GM23338 (cell line): ENCODE results near the gene MATR3.

Experiments
- CREB1 ChIP-seq: fragments of 250-450 bp; sonication (Bioruptor Pico); IDR thresholded peaks from 2 replicates; pipeline ENCODE4 v1.5.0; 2020; ENCODE audit warnings: low read depth, mild to moderate bottlenecking, moderate library complexity
- EZH2 ChIP-seq: fragments of 200-600 bp; sonication (generic); IDR thresholded peaks from one replicate; pipeline ENCODE4 v1.8.0; 2017; ENCODE audit warnings: antibody characterized with exemption, mild to moderate bottlenecking, low read depth; ENCODE audit not compliant: unreplicated experiment
- EZH2phosphoT487 ChIP-seq: fragments of 200-600 bp; sonication (generic); IDR thresholded peaks from one replicate; pipeline ENCODE4 v1.8.1; 2018; ENCODE audit warnings: antibody characterized with exemption; ENCODE audit not compliant: unreplicated experiment
- JUNB ChIP-seq: IDR thresholded peaks from one replicate; pipeline ENCODE4 v1.6.1; 2016; ENCODE audit warnings: antibody characterized with exemption; ENCODE audit not compliant: unreplicated experiment
- NANOG ChIP-seq: IDR thresholded peaks from 2 replicates; pipeline ENCODE4 v1.6.1; 2016; ENCODE audit warnings: antibody characterized with exemption, borderline replicate concordance
- POLR2AphosphoS5 ChIP-seq: IDR thresholded peaks from 2 replicates; pipeline ENCODE4 v1.6.1; 2016; ENCODE audit warnings: antibody characterized with exemption, low read depth
- ZNF114 ChIP-seq: fragments of 250-450 bp; sonication (Bioruptor Pico); IDR thresholded peaks from 2 replicates; pipeline ENCODE4 v1.5.0; 2020; ENCODE audit warnings: mild to moderate bottlenecking, moderate library complexity
- ZNF331 ChIP-seq: fragments of 250-450 bp; sonication (Bioruptor Pico); IDR thresholded peaks from 2 replicates; pipeline ENCODE4 v1.5.0; 2020; ENCODE audit warnings: low read depth, mild to moderate bottlenecking, moderate library complexity
- TF ChIP-seq, protein P1 (sequence below): IDR thresholded peaks from one replicate; pipeline ENCODE4 v1.6.1; 2018; ENCODE audit warnings: antibody characterized with exemption; ENCODE audit not compliant: unreplicated experiment
- TF ChIP-seq, protein P2 (sequence below), 2 experiments: fragments of 200-600 bp in 1 of 2; sonication (generic) in 1 of 2; conservative IDR thresholded peaks; 2 replicates each; pipeline versions ENCODE4 v1.5.1 to v1.6.1; 2016 to 2017; ENCODE audit warnings: antibody characterized with exemption in 2 of 2, low read depth in 2 of 2, mild to moderate bottlenecking in 2 of 2, moderate library complexity in 1 of 2
- TF ChIP-seq, protein P3 (sequence below): IDR thresholded peaks from 2 replicates; pipeline ENCODE4 v1.6.1; 2016; ENCODE audit warnings: antibody characterized with exemption
- TF ChIP-seq, protein P4 (sequence below): fragments of 250-450 bp; sonication (Bioruptor Pico); IDR thresholded peaks from 2 replicates; pipeline ENCODE4 v1.5.0; 2020; ENCODE audit warnings: mild to moderate bottlenecking, moderate library complexity

DNA sequence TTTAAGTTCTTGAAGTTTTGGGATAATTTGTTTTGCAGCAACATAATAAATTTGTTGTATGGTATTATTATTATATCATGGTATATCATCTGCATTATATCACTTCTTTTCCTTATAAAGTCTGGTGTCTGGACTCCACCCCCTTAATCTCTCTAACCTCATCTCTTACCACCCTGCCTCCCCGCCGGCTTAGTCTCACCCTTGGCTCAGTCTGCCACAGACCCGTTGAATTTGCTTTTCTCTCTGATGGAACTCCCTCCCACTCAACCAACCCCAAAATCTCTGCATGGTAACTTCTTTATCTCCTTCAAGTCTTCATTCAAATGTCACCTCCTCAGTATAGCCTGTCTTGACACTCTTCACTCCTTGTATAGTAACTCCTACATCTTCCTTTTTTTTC lies 29.6 kb upstream of the MATR3 start:
- TF ChIP-seq, protein P1, sequence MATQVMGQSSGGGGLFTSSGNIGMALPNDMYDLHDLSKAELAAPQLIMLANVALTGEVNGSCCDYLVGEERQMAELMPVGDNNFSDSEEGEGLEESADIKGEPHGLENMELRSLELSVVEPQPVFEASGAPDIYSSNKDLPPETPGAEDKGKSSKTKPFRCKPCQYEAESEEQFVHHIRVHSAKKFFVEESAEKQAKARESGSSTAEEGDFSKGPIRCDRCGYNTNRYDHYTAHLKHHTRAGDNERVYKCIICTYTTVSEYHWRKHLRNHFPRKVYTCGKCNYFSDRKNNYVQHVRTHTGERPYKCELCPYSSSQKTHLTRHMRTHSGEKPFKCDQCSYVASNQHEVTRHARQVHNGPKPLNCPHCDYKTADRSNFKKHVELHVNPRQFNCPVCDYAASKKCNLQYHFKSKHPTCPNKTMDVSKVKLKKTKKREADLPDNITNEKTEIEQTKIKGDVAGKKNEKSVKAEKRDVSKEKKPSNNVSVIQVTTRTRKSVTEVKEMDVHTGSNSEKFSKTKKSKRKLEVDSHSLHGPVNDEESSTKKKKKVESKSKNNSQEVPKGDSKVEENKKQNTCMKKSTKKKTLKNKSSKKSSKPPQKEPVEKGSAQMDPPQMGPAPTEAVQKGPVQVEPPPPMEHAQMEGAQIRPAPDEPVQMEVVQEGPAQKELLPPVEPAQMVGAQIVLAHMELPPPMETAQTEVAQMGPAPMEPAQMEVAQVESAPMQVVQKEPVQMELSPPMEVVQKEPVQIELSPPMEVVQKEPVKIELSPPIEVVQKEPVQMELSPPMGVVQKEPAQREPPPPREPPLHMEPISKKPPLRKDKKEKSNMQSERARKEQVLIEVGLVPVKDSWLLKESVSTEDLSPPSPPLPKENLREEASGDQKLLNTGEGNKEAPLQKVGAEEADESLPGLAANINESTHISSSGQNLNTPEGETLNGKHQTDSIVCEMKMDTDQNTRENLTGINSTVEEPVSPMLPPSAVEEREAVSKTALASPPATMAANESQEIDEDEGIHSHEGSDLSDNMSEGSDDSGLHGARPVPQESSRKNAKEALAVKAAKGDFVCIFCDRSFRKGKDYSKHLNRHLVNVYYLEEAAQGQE = no peak
- TF ChIP-seq, protein P2, sequence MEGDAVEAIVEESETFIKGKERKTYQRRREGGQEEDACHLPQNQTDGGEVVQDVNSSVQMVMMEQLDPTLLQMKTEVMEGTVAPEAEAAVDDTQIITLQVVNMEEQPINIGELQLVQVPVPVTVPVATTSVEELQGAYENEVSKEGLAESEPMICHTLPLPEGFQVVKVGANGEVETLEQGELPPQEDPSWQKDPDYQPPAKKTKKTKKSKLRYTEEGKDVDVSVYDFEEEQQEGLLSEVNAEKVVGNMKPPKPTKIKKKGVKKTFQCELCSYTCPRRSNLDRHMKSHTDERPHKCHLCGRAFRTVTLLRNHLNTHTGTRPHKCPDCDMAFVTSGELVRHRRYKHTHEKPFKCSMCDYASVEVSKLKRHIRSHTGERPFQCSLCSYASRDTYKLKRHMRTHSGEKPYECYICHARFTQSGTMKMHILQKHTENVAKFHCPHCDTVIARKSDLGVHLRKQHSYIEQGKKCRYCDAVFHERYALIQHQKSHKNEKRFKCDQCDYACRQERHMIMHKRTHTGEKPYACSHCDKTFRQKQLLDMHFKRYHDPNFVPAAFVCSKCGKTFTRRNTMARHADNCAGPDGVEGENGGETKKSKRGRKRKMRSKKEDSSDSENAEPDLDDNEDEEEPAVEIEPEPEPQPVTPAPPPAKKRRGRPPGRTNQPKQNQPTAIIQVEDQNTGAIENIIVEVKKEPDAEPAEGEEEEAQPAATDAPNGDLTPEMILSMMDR (conservative IDR thresholded peaks at IDR 0.05; ENCODE audit: low read depth in 2 of 2) = no peak
- TF ChIP-seq, protein P3, sequence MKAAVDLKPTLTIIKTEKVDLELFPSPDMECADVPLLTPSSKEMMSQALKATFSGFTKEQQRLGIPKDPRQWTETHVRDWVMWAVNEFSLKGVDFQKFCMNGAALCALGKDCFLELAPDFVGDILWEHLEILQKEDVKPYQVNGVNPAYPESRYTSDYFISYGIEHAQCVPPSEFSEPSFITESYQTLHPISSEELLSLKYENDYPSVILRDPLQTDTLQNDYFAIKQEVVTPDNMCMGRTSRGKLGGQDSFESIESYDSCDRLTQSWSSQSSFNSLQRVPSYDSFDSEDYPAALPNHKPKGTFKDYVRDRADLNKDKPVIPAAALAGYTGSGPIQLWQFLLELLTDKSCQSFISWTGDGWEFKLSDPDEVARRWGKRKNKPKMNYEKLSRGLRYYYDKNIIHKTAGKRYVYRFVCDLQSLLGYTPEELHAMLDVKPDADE = no peak
- TF ChIP-seq EZH2phosphoT487 (no peak), EZH2 (no peak), NANOG (no peak), CREB1 (CRISPR knock-in tag) (no peak), POLR2AphosphoS5 (no peak), JUNB (no peak), ZNF114 (CRISPR knock-in tag) (no peak), ZNF331 (CRISPR knock-in tag) (no peak)
- TF ChIP-seq, protein P4, sequence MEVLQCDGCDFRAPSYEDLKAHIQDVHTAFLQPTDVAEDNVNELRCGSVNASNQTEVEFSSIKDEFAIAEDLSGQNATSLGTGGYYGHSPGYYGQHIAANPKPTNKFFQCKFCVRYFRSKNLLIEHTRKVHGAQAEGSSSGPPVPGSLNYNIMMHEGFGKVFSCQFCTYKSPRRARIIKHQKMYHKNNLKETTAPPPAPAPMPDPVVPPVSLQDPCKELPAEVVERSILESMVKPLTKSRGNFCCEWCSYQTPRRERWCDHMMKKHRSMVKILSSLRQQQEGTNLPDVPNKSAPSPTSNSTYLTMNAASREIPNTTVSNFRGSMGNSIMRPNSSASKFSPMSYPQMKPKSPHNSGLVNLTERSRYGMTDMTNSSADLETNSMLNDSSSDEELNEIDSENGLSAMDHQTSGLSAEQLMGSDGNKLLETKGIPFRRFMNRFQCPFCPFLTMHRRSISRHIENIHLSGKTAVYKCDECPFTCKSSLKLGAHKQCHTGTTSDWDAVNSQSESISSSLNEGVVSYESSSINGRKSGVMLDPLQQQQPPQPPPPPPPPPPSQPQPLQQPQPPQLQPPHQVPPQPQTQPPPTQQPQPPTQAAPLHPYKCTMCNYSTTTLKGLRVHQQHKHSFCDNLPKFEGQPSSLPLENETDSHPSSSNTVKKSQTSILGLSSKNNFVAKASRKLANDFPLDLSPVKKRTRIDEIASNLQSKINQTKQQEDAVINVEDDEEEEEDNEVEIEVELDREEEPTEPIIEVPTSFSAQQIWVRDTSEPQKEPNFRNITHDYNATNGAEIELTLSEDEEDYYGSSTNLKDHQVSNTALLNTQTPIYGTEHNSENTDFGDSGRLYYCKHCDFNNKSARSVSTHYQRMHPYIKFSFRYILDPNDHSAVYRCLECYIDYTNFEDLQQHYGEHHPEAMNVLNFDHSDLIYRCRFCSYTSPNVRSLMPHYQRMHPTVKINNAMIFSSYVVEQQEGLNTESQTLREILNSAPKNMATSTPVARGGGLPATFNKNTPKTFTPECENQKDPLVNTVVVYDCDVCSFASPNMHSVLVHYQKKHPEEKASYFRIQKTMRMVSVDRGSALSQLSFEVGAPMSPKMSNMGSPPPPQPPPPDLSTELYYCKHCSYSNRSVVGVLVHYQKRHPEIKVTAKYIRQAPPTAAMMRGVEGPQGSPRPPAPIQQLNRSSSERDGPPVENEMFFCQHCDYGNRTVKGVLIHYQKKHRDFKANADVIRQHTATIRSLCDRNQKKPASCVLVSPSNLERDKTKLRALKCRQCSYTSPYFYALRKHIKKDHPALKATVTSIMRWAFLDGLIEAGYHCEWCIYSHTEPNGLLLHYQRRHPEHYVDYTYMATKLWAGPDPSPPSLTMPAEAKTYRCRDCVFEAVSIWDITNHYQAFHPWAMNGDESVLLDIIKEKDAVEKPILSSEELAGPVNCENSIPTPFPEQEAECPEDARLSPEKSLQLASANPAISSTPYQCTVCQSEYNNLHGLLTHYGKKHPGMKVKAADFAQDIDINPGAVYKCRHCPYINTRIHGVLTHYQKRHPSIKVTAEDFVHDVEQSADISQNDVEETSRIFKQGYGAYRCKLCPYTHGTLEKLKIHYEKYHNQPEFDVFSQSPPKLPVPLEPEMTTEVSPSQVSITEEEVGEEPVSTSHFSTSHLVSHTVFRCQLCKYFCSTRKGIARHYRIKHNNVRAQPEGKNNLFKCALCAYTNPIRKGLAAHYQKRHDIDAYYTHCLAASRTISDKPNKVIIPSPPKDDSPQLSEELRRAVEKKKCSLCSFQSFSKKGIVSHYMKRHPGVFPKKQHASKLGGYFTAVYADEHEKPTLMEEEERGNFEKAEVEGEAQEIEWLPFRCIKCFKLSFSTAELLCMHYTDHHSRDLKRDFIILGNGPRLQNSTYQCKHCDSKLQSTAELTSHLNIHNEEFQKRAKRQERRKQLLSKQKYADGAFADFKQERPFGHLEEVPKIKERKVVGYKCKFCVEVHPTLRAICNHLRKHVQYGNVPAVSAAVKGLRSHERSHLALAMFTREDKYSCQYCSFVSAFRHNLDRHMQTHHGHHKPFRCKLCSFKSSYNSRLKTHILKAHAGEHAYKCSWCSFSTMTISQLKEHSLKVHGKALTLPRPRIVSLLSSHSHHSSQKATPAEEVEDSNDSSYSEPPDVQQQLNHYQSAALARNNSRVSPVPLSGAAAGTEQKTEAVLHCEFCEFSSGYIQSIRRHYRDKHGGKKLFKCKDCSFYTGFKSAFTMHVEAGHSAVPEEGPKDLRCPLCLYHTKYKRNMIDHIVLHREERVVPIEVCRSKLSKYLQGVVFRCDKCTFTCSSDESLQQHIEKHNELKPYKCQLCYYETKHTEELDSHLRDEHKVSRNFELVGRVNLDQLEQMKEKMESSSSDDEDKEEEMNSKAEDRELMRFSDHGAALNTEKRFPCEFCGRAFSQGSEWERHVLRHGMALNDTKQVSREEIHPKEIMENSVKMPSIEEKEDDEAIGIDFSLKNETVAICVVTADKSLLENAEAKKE (CRISPR knock-in tag) = no peak
